Astrocyte (in vitro differentiated cells and primary cell): ENCODE measurements around the gene IFRD1. TPM values are rescaled to one million over a fixed set of nuclear protein-coding genes. Genes with fewer than 3 reads are reported as not detected.

ENCODE experiments used
- DNase-seq: peaks from one replicate; pipeline ENCODE4 v3.0.0-alpha.2; 2010; ENCODE audit warnings: low read depth
- FAIRE-seq: peaks from 2 replicates; lab custom pipeline; 2011; peaks lifted over from hg19 to GRCh38; lab: Jason Lieb, UNC
- H2AFZ ChIP-seq: 2 replicates; pipeline ENCODE4 v1.6.0; 2012; ENCODE audit warnings: low read depth, low read length, inconsistent platforms
- H3K27ac ChIP-seq: 2 replicates; pipeline ENCODE4 v1.5.1; 2011; ENCODE audit warnings: low read depth, low read length, inconsistent platforms
- H3K27me3 ChIP-seq: 2 replicates; pipeline ENCODE4 v1.6.0; 2011; ENCODE audit warnings: low read length, inconsistent platforms; ENCODE audit not compliant: insufficient read depth
- H3K36me3 ChIP-seq: 2 replicates; pipeline ENCODE4 v1.5.1; 2011; ENCODE audit warnings: low read length, inconsistent platforms; ENCODE audit not compliant: insufficient read depth
- H3K4me1 ChIP-seq: 2 replicates; pipeline ENCODE4 v1.5.1; 2011; ENCODE audit warnings: low read length, inconsistent platforms; ENCODE audit not compliant: insufficient read depth
- H3K4me2 ChIP-seq: 2 replicates; pipeline ENCODE4 v1.6.0; 2012; ENCODE audit warnings: low read length, inconsistent platforms
- H3K4me3 ChIP-seq: 2 replicates; pipeline ENCODE4 v1.5.1; 2011; ENCODE audit warnings: low read depth, mild to moderate bottlenecking, low read length, inconsistent platforms; ENCODE audit not compliant: insufficient read depth
- H3K79me2 ChIP-seq: 2 replicates; pipeline ENCODE4 v1.6.0; 2012; ENCODE audit warnings: mild to moderate bottlenecking, low read length, inconsistent platforms; ENCODE audit not compliant: insufficient read depth
- H3K9ac ChIP-seq: 2 replicates; pipeline ENCODE4 v1.6.0; 2012; ENCODE audit warnings: mild to moderate bottlenecking, low read length, inconsistent platforms
- H3K9me3 ChIP-seq: 2 replicates; pipeline ENCODE4 v1.5.1; 2012; ENCODE audit warnings: low read depth, mild to moderate bottlenecking, low read length, inconsistent platforms; ENCODE audit not compliant: insufficient read depth
- H4K20me1 ChIP-seq: 2 replicates; pipeline ENCODE4 v1.6.0; 2012; ENCODE audit warnings: low read length, inconsistent platforms; ENCODE audit not compliant: insufficient read depth
- H3K27ac Mint-ChIP-seq: one replicate; pipeline ENCODE4 v1.8.0; 2021; ENCODE audit warnings: mild to moderate bottlenecking, mixed read lengths; ENCODE audit not compliant: unreplicated experiment
- H3K27me3 Mint-ChIP-seq: one replicate; pipeline ENCODE4 v1.8.0; 2021; ENCODE audit warnings: low read depth, mixed read lengths; ENCODE audit not compliant: unreplicated experiment
- H3K36me3 Mint-ChIP-seq: one replicate; pipeline ENCODE4 v1.8.0; 2021; ENCODE audit warnings: low read depth, mixed read lengths; ENCODE audit not compliant: unreplicated experiment
- H3K4me1 Mint-ChIP-seq: one replicate; pipeline ENCODE4 v1.8.0; 2021; ENCODE audit warnings: low read depth, mixed read lengths; ENCODE audit not compliant: unreplicated experiment
- H3K4me3 Mint-ChIP-seq: one replicate; pipeline ENCODE4 v1.8.0; 2021; ENCODE audit warnings: mild to moderate bottlenecking, moderate library complexity, mixed read lengths; ENCODE audit not compliant: unreplicated experiment
- H3K9me3 Mint-ChIP-seq: one replicate; pipeline ENCODE4 v1.8.0; 2021; ENCODE audit warnings: mild to moderate bottlenecking, mixed read lengths; ENCODE audit not compliant: unreplicated experiment
- EZH2 ChIP-seq: IDR thresholded peaks from 2 replicates; pipeline ENCODE4 v1.6.1; 2012; ENCODE audit warnings: mild to moderate bottlenecking, low read length, inconsistent platforms; ENCODE audit not compliant: insufficient read depth
- total RNA-seq: library from RNA; stranded (reverse); gene quantifications from 2 replicates; pipeline ENCODE4 v1.2.1, GENCODE V29; 2021
- TF ChIP-seq, protein P1 (sequence below): IDR thresholded peaks from 2 replicates; pipeline ENCODE4 v1.5.1; 2011; ENCODE audit warnings: low read depth, mild to moderate bottlenecking, inconsistent platforms, low read length, moderate library complexity; ENCODE audit not compliant: insufficient read depth

The IFRD1 gene
- total RNA-seq, 1 donor from 2014 or later: 101 TPM

DNA sequence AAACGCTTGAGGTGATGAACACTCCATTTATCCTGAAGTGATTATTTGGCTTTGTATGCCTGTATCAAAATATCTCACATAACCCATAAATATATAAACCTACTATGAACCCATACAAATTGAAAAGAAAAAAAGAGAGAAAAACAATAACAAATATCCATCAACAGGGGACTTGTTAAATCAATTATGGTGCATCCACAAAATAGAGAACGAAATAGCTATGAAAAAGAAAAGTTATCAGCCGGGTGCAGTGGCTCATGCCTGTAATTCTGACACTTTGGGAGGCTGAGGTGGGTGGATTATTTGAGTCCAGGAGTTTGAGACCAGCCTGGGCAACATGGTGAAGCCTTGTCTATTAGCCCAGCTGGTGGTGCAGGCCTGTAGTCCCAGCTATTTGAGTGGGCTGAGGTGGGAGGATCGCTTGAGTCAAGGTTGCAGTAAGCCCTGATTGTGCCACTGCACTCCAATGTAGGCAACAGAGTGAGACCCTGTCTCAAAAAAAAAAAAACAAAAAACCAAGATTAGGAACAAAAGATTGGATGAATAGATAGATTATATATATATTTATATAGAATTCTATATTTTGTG, 30.6 kb upstream of the IFRD1 start:
- Histone ChIP-seq H3K36me3 (no peaks in the 10 kb centered on the region), H3K4me3 (no peak overlapping the region), H3K4me1 (peaks cover 19% of the 10 kb centered on the region), H3K9me3 (no peaks in the 10 kb centered on the region), H3K27ac (no peak overlapping the region), H3K4me2 (no peak overlapping the region), H2AFZ (no peak overlapping the region), H3K79me2 (no peaks in the 10 kb centered on the region), H3K27me3 (no peaks in the 10 kb centered on the region), H4K20me1 (no peaks in the 10 kb centered on the region), H3K9ac (no peak overlapping the region)
- Mint-ChIP-seq H3K4me1 (peaks cover 31% of the 10 kb centered on the region), H3K4me3 (no peak overlapping the region), H3K27me3 (no peaks in the 10 kb centered on the region), H3K27ac (no peak overlapping the region), H3K9me3 (no peaks in the 10 kb centered on the region), H3K36me3 (no peaks in the 10 kb centered on the region)
- no peak for FAIRE-seq
- DNase-seq: no peak
- TF ChIP-seq EZH2: no peak

DNA sequence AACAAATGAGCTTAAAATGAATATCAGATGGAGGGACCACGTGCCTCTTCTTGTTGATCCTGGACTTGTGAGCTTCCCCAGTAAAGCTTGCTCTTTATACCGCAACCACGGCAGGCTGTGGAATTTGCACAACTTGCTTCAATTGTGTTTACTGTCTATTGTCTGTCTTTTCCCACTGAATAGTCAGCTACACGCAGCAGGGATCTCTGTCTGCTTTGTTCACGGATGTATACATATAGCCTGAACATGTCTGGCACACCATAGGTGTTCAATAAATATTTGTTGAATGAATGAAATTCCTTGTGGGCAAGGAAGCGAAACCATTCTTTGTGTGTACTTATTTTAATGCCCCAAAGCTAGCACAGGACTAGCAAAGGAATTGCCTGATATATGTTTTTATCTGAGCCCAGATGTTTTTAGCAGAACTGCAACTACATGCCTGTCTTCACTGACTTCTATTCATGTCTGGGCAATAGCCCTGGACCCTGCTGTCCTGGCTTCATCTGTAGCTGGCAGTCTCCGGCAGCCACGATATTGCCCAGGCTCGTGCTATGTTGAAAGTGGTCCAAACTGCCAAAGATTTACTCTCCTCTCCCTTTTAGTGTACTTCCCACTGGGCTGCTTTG, 29.9 kb upstream of the IFRD1 start:
- H3K27me3 Mint-ChIP-seq: no peaks in the 10 kb centered on the region
- Histone ChIP-seq H3K79me2 (no peaks in the 10 kb centered on the region), H3K4me2 (peak overlapping the region; percentile 72), H3K27me3 (no peaks in the 10 kb centered on the region), H3K9ac (peak overlapping the region; percentile 8), H3K36me3 (no peaks in the 10 kb centered on the region), H3K9me3 (no peaks in the 10 kb centered on the region), H3K4me1 (peaks cover 19% of the 10 kb centered on the region), H3K4me3 (peak overlapping the region; percentile 20), H2AFZ (peak overlapping the region; percentile 51), H3K27ac (no peak overlapping the region), H4K20me1 (no peaks in the 10 kb centered on the region)
- H3K36me3 Mint-ChIP-seq: no peaks in the 10 kb centered on the region
- TF ChIP-seq, protein P1, sequence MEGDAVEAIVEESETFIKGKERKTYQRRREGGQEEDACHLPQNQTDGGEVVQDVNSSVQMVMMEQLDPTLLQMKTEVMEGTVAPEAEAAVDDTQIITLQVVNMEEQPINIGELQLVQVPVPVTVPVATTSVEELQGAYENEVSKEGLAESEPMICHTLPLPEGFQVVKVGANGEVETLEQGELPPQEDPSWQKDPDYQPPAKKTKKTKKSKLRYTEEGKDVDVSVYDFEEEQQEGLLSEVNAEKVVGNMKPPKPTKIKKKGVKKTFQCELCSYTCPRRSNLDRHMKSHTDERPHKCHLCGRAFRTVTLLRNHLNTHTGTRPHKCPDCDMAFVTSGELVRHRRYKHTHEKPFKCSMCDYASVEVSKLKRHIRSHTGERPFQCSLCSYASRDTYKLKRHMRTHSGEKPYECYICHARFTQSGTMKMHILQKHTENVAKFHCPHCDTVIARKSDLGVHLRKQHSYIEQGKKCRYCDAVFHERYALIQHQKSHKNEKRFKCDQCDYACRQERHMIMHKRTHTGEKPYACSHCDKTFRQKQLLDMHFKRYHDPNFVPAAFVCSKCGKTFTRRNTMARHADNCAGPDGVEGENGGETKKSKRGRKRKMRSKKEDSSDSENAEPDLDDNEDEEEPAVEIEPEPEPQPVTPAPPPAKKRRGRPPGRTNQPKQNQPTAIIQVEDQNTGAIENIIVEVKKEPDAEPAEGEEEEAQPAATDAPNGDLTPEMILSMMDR: no peak
- TF ChIP-seq EZH2: no peak
- peak overlapping the region; percentile 60 for H3K27ac Mint-ChIP-seq
- FAIRE-seq (no peak), DNase-seq (peak; percentile 31)
- H3K4me3 Mint-ChIP-seq: no peak overlapping the region
- peaks cover 30% of the 10 kb centered on the region for H3K4me1 Mint-ChIP-seq
- no peaks in the 10 kb centered on the region for H3K9me3 Mint-ChIP-seq

DNA sequence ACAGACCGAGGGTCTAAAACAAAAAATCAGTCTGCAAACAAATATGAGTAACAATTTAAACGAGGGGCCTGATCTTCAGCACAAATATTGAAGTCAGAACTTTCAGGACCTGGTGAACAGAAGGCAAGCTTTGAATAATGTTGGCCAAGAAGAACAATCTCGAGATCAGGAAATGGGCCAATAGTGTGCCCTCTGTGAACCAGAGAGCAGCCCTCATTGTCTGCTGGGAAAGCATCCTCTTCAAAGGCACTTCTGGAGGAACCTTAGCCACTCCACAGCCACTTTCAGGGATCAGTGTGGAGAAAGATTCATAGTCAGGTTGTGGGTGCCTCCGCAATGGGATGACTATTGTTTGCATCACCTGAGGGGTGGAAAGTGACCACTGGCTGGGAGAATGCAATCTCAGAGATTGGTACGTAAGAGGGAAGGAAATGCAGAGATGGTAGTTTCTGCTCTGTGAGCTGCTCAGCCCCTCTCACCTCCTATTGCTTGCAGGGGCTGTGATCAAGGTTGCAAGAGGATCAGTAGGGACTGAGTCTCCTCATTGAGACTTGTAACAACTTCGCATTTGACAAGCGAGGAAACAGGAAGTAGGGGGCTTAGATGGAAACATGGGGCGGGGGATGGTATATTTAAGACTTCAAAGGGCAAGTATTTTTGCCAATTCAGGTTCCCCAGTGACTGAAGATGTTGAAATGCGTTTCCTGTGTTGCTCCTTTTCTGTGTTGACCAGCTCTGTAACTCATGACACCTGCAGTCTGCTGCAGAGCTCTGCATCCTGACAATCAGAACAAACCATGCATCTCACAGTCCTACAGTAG, 28.4 kb upstream of the IFRD1 start:
- no peaks in the 10 kb centered on the region for H3K36me3 Mint-ChIP-seq
- no peak for TF ChIP-seq EZH2
- TF ChIP-seq, protein P1: no peak
- Histone ChIP-seq H3K27ac (no peak overlapping the region), H3K4me3 (no peak overlapping the region), H2AFZ (no peak overlapping the region), H3K9ac (no peak overlapping the region), H3K9me3 (no peaks in the 10 kb centered on the region), H3K36me3 (no peaks in the 10 kb centered on the region), H3K27me3 (no peaks in the 10 kb centered on the region), H4K20me1 (no peaks in the 10 kb centered on the region), H3K4me1 (peaks cover 19% of the 10 kb centered on the region), H3K4me2 (no peak overlapping the region), H3K79me2 (no peaks in the 10 kb centered on the region)
- no peaks in the 10 kb centered on the region for H3K27me3 Mint-ChIP-seq
- H3K27ac Mint-ChIP-seq: peak overlapping the region; percentile 1
- H3K4me1 Mint-ChIP-seq: peaks cover 28% of the 10 kb centered on the region
- DNase-seq (no peak), FAIRE-seq (no peak)
- H3K4me3 Mint-ChIP-seq: peak overlapping the region; percentile 40
- no peaks in the 10 kb centered on the region for H3K9me3 Mint-ChIP-seq
